ENCODE measurements around the gene SPATA2.

Gene SPATA2

GRCh38 chr20:49906615-49907154, 8.6 kb downstream of the SPATA2 start:
- DNase-seq (ENCODE audit: low read depth), result no peak
- no peak for TF ChIP-seq CTCF (conservative IDR thresholded peaks at IDR 0.05; ENCODE audit: low read length)
- no peak overlapping the region for H3K4me3 ChIP-seq (ENCODE audit: low read length)

GRCh38 chr20:49906101-49906604, 9.2 kb downstream of the SPATA2 start:
- no peak overlapping the region for H3K4me3 ChIP-seq (ENCODE audit: low read length)
- TF ChIP-seq CTCF (conservative IDR thresholded peaks at IDR 0.05; ENCODE audit: low read length), result no peak
- no peak for DNase-seq (ENCODE audit: low read depth)

- no peak for DNase-seq (ENCODE audit: low read depth)
- TF ChIP-seq CTCF (conservative IDR thresholded peaks at IDR 0.05; ENCODE audit: low read length), result no peak
- no peak overlapping the region for H3K4me3 ChIP-seq (ENCODE audit: low read length)
These were observed 9.8 kb downstream of the SPATA2 start for GRCh38 chr20:49905415-49906091.

- TF ChIP-seq CTCF (conservative IDR thresholded peaks at IDR 0.05; ENCODE audit: low read length), result no peak
- H3K4me3 ChIP-seq (ENCODE audit: low read length), result no peak overlapping the region
- no peak for DNase-seq (ENCODE audit: low read depth)
These were observed 10.7 kb downstream of the SPATA2 start for GRCh38 chr20:49904440-49905214.

GRCh38 chr20:49901588-49901987, 13.7 kb downstream of the SPATA2 start:
- no peak overlapping the region for H3K4me3 ChIP-seq (ENCODE audit: low read length)
- no peak for TF ChIP-seq CTCF (conservative IDR thresholded peaks at IDR 0.05; ENCODE audit: low read length)
- no peak for DNase-seq (ENCODE audit: low read depth)

- DNase-seq (ENCODE audit: low read depth), result no peak
- H3K4me3 ChIP-seq (ENCODE audit: low read length), result no peak overlapping the region
- no peak for TF ChIP-seq CTCF (conservative IDR thresholded peaks at IDR 0.05; ENCODE audit: low read length)
These were observed 15.6 kb downstream of the SPATA2 start for GRCh38 chr20:49899541-49900383.
